ENCODE measurements around the gene CD28. TPM values are rescaled to one million over a fixed set of nuclear protein-coding genes. Genes with fewer than 3 reads are reported as not detected.
A peak's percentile ranks its signal among the peaks of the same experiment; 100 is the strongest.

The CD28 gene
- total RNA-seq, 6 donors from 2014 or later, result under 0.01 to 3.3 (median 1.4) TPM

DNA sequence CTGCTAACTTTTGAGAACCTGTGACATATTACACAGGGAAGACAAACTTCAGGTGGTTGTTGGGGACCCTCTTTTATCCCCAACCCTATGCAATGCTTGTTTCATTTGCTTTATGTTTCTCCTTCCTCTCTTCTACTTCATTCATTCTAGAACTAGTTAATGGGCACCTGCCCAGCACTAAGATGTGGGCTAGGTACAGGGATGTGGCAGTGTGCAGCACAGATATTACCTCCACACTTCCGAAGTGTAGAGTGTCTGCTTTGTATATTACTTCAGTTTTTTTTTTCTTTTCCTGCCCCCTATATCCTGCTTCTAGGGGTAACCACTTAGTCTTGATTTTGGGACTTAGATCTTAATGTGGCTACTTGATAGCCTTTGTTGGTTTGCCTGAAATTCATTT lies 35.1 kb downstream of the CD28 start:
- no peaks in the 10 kb centered on the region for H3K4me1 ChIP-seq
- 86 to 89% methylated on average over 1 of the region's 1 CpG for WGBS, 2 donors
- H3K27ac ChIP-seq, result peak overlapping the region in 1 of 4 donors; percentile 13
- no peaks in the 10 kb centered on the region for H3K9me3 ChIP-seq
- DNase-seq, result no peak
- H3K36me3 ChIP-seq, result no peaks in the 10 kb centered on the region
- no peaks in the 10 kb centered on the region for H3K27me3 ChIP-seq
- no peak overlapping the region for H3K4me3 ChIP-seq
- no peak for ATAC-seq (ENCODE audit: low FRiP score in 2 of 2)
- TF ChIP-seq, protein P1, sequence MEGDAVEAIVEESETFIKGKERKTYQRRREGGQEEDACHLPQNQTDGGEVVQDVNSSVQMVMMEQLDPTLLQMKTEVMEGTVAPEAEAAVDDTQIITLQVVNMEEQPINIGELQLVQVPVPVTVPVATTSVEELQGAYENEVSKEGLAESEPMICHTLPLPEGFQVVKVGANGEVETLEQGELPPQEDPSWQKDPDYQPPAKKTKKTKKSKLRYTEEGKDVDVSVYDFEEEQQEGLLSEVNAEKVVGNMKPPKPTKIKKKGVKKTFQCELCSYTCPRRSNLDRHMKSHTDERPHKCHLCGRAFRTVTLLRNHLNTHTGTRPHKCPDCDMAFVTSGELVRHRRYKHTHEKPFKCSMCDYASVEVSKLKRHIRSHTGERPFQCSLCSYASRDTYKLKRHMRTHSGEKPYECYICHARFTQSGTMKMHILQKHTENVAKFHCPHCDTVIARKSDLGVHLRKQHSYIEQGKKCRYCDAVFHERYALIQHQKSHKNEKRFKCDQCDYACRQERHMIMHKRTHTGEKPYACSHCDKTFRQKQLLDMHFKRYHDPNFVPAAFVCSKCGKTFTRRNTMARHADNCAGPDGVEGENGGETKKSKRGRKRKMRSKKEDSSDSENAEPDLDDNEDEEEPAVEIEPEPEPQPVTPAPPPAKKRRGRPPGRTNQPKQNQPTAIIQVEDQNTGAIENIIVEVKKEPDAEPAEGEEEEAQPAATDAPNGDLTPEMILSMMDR (IDR thresholded peaks at IDR 0.05), result no peak
- TF ChIP-seq POLR2A (IDR thresholded peaks at IDR 0.05), result no peak

DNA sequence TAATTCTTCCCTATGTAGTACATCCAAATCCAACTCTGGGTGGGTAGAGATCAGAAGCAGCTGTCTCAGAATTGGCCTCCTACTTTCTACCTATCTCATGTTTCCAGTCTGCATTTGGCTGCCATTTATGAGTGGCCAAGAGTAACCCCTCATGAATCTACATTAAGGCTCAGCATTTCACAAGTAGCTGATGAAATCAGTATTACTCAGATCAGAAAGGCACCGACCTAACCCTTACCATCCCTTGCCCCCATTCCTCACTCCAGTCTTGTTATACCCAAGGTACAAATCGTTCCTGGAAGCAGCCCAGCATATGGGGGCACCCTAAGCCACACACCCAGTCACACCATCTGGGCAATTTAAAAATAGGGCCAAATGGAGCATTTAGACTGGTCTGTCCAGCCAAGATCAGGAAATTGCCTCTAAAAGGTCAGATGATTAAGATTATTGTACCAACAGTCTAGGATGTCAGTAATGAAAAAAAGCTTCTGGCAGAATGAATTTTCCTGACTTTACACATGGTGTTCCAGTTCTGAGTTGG lies 37.1 kb downstream of the CD28 start:
- 82 to 87% methylated on average over 2 of the region's 2 CpGs for WGBS, 2 donors
- no peaks in the 10 kb centered on the region for H3K4me1 ChIP-seq
- no peaks in the 10 kb centered on the region for H3K9me3 ChIP-seq
- no peak overlapping the region for H3K4me3 ChIP-seq
- H3K27ac ChIP-seq, result peak overlapping the region in 2 of 4 donors; percentile 28 to 30
- H3K36me3 ChIP-seq, result no peaks in the 10 kb centered on the region
- ATAC-seq (ENCODE audit: low FRiP score in 2 of 2) (peak; percentile 21 to 66), DNase-seq (no peak)
- H3K27me3 ChIP-seq, result no peaks in the 10 kb centered on the region
- TF ChIP-seq EP300 (IDR thresholded peaks at IDR 0.05) (no peak), POLR2AphosphoS5 (IDR thresholded peaks at IDR 0.05) (peak; percentile 22 to 73), POLR2A (IDR thresholded peaks at IDR 0.05) (no peak)
- TF ChIP-seq, protein P1 (IDR thresholded peaks at IDR 0.05), result no peak

DNA sequence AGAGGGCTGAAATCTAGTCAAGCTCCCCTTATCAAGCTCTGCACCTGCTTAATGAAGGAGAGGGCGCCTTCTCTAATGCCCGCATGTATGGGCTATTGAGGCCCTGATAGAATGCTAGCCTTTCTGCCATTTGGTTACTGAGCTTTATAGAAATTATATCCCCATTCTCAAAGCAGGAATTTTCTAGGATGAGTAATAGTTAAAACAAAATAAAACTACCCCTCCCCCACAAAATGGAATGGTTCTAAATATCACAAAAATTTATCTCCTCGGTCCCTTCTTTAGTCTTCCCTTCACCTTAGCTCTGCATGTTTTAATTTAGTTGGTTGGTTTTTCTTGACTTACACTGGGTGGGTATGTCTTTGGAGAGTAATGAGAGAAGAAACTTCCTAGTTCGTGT lies 37.7 kb downstream of the CD28 start:
- Histone ChIP-seq H3K4me1 (no peaks in the 10 kb centered on the region), H3K27ac (peak overlapping the region in 2 of 4 donors; percentile 0 to 28), H3K9me3 (no peaks in the 10 kb centered on the region), H3K27me3 (no peaks in the 10 kb centered on the region), H3K36me3 (no peaks in the 10 kb centered on the region), H3K4me3 (no peak overlapping the region)
- TF ChIP-seq EP300 (IDR thresholded peaks at IDR 0.05) (no peak), POLR2AphosphoS5 (IDR thresholded peaks at IDR 0.05) (no peak), POLR2A (IDR thresholded peaks at IDR 0.05) (no peak)
- TF ChIP-seq, protein P1 (IDR thresholded peaks at IDR 0.05), result no peak
- WGBS, 2 donors, result 92 to 96% methylated on average over 4 of the region's 4 CpGs
- DNase-seq, result no peak
- ATAC-seq (ENCODE audit: low FRiP score in 2 of 2), result no peak

DNA sequence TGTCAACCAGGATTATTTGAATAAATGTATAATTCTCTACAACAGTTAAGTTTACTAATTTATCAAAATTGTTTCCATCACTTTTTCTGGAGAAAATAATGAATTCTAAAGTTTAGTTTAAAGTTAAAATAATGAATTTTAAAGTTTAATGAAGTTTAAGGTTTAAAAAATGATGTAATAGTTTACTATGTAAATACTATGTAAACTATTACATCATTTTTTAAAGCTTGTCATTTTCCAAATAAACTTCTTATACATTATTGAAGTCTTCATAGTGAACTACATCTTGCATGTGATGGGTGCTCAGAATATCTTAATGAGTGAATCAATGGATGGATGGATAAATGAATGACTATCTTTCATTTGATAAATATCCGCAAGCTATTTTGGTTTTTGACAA lies 38.8 kb downstream of the CD28 start:
- Histone ChIP-seq H3K27ac (no peak overlapping the region), H3K36me3 (no peaks in the 10 kb centered on the region), H3K4me1 (no peaks in the 10 kb centered on the region), H3K9me3 (no peaks in the 10 kb centered on the region), H3K27me3 (no peaks in the 10 kb centered on the region), H3K4me3 (no peak overlapping the region)
- DNase-seq, result no peak
- TF ChIP-seq POLR2A (IDR thresholded peaks at IDR 0.05), result no peak
- TF ChIP-seq EP300 (IDR thresholded peaks at IDR 0.05), result no peak
- no peak for TF ChIP-seq POLR2AphosphoS5 (IDR thresholded peaks at IDR 0.05)
- TF ChIP-seq, protein P1 (IDR thresholded peaks at IDR 0.05), result no peak
- 95 to 100% methylated on average over 1 of the region's 1 CpG for WGBS, 2 donors
- no peak for ATAC-seq (ENCODE audit: low FRiP score in 2 of 2)
